ENCODE data around the gene DGCR6L.
"Not testable (repeated sequence)": the region's sequence is repeated elsewhere in the genome, so short reads cannot be mapped to it uniquely, and the experiment has no call there.

Gene DGCR6L

DNA sequence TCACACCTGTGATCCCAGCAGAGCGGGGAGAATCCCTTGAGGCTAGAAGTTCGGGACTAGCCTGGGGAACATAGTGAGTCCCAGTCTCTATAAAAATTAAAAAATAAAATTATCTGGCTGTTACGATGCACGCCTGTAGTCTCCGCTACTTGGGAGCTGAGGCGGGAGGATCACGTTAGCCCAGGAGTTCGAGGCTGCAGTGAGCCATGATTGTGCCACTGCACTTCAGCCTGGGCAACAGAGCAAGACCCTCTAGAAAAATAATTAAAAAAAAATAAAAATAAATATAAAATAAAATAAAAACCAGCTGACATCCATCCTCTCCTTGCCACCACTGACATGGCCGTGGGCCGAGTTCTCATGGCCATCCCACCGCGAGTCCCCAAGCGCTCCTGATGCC lies 44.0 kb downstream of the DGCR6L start:
- DNase-seq (ENCODE audit: low spot score), result no peak

DNA sequence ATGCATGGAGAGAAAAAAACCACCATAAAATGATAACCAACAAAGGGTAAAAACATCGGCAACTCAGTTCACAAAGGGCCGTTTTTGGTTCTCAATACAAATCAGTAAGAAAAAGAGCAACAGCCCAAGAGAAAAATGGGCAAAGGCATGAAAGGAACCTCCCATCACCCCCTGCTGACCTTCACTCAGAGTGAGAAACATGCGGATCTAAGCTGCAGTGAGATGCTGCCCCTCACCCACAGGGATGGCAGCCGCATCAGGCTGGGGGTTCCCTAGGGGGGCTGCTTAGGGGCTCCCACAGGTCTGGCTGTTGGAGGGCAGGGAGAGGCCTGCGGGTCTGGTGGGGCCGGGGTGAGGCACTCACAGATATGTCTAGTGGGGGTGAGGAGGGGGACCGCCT lies 44.5 kb downstream of the DGCR6L start:
- not testable (repeated sequence) for DNase-seq (ENCODE audit: low spot score)

DNA sequence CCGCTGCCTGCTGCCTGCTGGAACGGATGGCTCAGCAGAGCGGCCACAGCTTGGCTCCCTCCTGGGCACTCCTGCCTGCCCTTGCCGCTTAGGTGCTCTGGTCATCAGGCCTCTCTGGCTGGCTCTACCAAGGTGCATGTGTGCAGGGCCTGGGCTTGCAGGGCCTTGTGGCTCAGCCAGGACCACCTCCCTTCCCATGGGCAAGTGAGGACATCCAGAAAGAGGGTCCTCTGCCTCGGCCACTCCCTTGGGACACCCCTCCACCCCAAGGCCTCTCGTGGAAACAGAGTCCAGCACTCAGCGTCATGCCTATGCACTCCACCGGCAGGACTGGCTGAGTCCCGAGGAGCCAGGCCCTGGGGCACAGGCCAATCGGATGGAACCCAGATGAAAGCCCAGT lies 45.5 kb downstream of the DGCR6L start:
- not testable (repeated sequence) for DNase-seq (ENCODE audit: low spot score)

DNA sequence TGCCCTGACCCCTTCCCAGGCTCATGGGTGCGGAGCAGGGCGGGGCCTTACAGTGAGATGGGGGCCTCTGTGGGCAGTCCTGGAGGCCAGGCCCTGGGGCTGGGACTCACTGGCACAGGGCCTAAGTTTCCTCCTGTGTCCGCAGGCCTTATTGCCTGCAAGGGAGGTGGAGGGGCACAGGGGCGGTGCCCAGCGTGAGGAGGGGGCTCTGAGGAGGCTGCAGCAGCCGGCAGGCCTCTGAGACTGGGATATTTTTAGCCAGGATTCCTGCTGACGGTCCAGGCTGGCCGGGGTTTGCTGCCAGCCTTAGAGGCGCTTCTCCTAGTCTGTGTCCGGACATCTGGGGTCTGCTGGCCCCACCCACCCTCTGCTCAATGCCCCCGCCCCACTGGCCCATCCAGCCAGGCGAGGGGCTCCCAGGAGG lies 46.1 kb downstream of the DGCR6L start:
- DNase-seq (ENCODE audit: low spot score), result no peak

DNA sequence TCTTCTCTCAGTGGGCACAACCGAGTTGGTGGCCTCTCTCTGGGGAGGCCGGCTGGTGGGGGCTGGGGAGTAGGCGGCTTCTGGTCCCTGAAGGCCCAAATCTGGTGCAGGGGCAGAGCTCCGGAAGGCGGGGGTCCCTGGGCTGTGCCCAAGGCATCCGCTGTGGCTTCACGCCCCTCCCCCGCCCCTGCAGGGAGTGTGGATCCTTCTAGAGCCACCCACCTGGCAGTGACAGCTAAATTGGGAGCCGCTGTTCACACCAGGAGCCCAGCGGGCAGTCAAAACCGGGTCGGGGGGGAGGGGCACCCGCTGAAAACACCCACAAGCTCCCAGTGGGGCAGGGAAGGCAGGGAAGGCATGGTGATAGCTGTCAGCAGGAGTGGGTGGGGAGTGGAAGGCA lies 47.2 kb downstream of the DGCR6L start:
- no peak for DNase-seq (ENCODE audit: low spot score)

DNA sequence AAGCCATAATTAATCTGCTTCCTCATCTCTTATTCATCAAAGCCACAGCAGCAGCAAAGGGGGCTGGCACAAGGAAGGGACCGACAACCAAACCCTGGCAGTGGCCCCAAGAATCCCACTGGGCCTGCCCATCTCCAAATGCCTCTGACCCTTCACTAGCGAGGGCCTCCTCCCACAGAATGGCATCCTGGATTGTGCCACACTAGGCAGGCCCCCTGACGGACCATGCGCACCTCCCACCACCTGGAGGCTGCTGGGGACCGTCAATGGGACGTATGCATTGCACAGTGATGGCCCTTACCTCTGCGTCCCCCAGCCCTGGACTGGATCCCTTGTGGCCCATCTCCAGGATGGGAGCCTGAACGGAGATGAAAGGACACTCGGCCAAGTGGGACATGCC lies 47.7 kb downstream of the DGCR6L start:
- DNase-seq (ENCODE audit: low spot score), result no peak

DNA sequence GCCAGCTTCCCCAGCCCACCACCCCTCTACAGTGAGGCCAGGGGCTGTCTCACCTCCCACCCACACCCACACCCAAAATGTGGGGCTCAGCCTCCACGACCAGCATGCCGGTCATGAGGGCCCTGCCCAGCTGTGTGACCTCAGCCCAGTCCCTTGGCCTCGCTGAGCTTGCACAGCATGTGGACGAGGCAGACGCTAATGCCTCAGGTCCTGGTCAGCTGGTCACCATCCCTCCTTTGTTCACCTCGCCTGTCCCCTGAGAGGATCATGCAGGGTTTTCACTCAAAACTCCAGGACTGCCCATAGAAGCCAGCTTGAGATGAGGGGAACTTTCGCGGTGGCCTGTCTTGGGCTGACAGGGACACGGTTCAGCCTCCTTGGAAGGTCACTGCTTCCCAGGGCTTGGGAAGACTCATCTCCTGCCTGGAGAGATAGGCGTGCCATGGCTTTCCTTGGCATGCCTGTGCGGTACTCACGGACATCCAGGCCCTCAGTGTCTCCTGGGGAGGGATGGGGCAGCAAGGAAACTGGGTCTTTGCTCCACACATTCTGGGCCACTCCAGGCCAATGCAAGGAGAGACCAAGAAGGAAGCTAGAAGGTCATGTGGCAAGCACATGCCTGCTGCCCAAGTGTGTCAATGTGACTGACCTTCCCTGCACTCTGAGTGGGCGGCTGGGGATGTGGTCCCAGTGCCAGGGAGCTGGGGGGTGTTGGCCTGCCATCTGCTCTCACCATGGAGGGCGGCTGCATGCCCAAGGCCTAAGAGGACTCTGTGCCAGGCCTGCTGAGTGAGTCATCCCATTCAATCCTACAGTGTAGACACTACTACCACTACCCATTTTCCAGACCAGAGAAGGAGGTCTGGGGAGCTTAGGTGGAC lies 48.5 kb downstream of the DGCR6L start:
- peak; percentile 32 for DNase-seq (ENCODE audit: low spot score)

DNA sequence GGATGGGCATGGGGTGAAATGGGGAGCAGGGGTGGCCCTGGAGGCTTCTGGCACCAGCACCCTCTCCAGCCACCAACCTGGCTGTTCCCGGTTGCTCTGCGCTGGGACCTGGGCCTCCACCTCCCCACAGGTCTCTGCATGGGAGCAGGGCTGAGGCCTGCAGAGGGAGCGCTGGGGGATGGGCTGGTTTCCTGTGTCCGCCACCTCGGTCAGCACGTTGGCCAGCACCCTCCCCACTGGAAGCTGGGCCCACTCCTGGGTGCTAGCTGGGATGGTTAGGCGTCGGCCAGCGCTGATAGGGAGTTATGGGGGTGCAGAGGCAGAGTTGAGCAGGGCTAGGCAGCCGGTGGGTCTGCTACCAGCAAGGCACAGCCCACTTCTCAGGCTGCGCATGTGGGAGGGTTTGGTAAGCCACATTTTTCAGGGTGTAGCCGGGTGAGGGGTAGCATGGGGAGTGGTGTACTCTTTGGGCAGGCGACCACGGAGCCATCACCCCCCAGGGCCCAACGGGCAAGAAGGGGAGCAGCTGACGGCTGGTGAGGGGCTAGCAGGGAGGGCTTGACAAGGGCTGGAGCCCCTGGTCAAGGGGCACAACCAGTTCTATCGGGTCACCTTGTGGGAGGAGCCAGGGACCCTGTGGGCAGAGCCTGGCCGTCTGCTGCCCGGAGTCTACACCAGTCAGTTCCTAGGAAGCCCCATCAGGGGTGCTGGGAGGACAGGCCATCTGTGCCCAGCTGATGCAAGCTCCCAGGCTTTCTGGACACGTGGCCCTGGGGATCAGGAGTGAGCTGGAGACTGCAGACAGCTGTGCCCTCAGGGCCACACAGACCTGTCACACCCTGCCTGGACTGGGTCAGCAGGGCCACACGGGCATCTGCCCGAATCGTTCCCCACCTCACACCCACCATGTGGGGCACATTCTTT lies 49.4 kb downstream of the DGCR6L start:
- DNase-seq (ENCODE audit: low spot score), result not testable (repeated sequence)

DNA sequence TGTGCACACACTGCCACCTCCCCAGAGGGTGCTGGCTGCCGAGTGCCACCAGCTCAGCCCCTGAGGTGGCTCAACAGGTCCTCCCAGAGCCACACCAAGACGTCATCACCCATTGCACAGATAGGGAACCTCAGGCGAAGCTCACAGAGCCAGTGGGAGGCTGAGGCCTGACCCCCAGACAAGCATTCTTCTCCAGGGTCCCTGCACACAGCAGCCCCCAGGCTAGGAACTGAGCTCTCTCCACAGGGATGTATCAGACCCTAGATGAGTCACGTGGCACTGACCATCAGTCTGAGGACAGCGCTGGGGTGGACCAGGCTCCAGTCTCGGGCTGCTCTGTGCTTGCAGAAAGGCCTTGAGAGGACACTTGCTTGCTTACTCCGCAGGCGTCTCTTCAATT lies 50.2 kb downstream of the DGCR6L start:
- DNase-seq (ENCODE audit: low spot score), result not testable (repeated sequence)

DNA sequence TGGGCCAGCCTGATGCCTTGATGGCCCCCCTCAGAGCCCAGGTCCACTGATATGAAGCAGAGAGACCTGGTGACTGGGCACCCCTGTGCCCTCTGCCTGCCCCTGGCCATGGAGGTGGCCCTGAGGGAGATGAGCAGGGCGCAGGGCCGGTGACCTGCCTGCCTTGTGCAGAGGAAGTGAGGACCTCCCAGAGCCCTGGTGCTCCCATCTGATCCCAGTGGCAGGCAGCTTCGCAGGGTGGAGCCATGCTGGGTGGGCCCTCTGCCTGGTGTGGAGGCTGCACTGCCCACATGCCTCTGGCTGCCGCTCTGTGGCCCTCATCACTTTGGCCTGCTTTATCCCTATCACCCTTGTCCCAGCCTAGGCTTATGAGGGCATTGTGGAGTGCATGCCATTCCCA lies 50.7 kb downstream of the DGCR6L start:
- not testable (repeated sequence) for DNase-seq (ENCODE audit: low spot score)

DNA sequence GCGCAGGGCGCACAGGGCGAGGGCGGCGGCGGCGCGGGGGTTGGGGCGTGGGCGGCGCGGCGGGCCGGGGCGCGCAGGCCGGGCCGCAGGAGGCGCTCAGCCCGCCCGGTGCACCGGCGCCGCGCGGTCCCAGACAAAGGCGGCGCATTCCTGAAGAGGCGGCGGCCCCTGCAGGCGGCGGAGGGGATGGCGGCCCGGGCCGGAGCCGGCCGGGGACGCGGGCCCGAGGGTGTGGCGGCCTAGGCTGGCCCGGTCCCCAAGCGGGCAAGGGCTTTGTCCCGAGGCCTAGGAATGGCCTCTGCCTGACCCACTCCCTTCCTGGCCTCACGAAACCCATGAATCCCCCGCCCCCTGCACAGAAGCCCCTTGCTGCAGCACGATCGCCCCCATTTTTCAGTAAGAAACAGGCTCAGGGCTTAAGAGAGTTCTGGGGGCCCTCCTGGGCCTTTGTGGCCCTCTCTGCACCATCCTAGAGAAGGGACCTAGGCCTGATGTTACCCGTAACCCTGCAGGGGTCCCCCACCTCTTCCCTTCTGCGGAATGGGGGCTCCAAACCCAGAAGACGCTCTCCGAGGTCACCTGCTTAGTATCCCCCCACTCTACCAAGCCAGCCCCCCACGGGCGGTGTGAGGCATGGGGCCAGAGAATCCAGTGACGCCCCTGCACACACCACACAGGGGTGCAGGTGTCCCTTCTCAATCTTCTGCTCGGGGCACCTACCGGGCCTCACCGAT lies 51.4 kb downstream of the DGCR6L start, which contains the start of gene RTN4R:
Gene RTN4R, minus strand, starts transcription at position 40 of the 734 bp plus-strand sequence. CDS start 226 bp downstream, outside the sequence.
- DNase-seq (ENCODE audit: low spot score), result peak; percentile 43

DNA sequence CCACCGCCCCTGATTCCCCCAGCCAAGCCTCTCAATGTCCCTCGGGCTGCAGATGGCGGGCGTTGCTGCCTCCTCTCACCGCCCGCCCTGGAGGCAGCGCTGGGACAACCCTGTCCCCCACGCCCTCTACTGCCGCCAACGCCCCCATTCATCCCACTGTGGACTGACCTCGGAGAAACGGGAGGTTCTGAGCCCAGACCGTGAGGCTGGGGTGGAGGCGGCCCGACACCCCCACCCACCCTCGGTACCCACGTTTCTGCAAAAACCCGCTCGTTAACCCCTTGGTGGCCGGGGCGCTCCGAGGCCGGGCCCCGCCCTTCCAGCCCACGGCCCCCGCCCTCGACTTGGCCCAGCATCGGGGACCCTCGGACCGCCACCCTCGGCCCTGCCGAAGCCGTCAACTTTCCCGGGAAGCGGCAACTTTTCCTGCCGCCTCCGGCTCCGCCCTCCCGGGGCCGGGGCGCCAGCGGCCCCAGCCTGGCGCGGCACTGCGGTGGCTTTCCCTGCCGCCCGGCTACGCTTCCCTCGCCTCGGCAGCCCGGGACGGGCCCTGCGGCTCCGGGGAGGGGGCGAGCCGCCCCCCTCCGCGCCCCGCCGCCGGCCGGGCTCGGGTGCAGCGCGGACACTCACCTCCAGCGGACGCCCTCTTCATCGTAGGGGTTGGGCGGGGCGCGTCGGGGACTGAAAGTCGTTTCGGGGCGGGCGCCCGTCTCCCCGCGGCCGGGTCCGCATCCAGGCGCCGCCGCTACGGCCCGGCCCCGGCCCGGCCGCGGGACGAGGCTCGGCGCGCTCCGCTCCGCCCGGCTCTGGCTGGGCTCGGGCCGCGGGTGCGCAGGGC lies 52.2 kb downstream of the DGCR6L start:
- DNase-seq (ENCODE audit: low spot score), result no peak

DNA sequence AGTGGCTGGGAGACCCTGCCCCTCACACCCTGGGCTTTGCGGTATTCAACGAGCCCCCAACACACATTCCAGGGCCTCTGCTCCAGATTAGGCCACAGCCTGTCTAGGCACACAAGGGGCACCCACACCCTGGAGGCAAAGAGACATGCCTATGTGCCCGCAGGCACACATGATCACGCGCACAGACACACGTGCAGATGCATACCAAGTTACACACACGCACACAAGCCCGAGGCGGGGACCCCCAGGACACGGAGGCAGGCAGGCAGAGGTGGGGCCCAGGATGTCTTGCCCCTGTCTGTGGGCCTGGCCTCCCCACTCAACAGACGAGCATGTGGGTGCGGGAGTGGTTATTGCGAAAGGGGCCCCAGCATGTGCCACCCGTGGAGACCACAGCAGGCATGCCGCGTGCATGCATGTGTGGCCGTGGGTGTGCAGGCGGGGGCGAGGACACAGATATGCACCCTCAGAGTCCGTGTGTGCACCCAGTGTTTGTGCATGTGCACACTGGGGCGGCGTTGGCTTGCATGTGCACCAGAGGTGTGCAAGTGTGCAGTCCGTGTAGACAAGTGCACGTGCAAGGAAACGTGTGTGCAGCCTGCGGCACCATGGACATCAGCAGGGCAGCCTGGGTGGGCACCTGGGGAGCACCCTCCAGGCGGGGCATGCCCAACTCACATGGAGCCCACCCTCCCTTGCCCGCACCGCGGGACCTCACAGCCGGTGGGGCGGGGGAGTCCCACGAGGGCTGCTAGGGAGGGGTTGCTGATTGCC lies 53.0 kb downstream of the DGCR6L start:
- DNase-seq (ENCODE audit: low spot score), result not testable (repeated sequence)

DNA sequence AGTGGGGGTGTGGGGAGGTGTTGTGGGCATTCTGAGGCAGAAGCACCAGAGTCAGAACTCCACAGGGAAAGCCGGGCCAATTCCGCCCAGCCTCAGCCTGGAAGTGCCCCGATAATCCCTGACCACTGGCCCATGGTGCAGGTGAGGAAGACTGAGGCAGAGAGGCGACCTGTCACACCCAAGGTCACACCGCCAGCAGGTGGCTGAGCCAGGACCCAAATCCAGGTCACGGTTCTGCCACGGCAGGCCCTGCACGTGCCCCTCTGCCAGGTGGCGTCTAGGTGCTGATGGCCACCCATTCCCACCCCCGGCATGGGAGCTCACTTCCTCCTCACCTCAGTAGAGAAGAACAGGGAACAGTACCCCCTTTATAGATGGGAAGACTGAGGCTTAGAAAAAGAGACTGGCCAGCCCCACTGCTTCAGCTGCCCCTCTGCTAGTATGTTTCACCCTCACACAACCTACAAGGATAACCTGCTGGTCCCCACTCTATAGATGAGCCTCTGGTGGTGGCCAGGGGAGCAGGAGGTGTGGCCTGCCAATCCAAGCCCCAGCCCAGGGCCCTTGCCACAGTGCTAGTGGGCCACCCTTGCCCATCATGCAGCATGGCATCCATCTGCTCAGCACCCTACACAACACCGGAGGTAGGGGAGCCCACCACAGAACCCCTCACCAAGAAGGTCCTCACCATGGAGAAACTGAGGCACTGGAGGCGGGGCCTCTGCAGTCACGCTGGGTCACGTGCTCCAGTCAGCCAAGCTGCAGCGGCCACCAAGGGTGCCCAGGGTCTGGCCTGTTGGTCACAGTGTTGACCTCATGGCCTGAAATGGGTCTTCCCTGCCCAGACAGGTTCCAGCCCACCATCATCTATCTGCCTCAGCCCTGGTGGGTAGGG lies 53.8 kb downstream of the DGCR6L start:
- DNase-seq (ENCODE audit: low spot score), result not testable (repeated sequence)

DNA sequence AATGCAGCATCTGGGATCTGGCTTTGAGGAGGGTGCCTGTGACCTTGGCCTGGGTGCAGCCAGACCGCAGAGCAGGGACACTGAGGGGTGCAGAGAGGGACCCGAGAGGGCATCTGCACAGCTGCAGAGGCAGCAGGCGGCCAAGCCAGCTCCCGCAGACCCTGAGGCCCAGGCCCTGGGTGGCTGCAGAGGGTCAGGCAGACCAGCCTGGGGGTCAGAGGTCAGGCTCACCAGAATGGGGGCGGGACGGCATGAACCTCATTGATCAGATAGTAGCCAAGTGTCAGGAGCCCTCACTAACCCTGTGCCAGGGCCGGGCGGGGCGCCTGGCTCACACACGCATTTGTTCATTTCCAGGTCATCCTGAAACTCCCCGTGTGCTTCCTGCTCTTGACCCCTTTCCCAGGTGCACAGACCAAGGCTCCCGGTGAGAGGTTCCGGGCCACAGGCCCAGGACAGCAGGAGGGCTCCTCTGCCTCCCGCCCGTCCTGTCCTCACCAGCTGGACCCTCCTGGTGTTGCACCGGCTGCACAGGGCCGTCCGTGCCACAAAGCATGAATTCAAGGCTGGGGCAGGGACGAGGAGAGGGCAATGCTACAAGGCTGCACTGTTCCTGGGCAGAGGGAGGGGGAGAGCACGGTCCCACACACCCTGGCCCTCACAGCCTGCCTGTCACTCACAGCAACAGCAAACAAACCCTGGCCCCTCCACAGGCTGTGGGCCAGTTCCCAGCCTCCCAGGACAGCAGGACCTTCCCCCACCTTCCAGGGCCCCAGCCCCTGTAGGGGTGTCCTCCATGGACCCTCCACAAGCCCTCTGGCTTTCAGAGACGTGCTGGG lies 55.0 kb downstream of the DGCR6L start:
- DNase-seq (ENCODE audit: low spot score), result peak; percentile 86
